CD14-positive monocyte (primary cell): Measurements from ENCODE around the gene FOXP1. TPM values are rescaled to one million over a fixed set of nuclear protein-coding genes. Genes with fewer than 3 reads are reported as not detected.
A peak's percentile ranks its signal among the peaks of the same experiment; 100 is the strongest.

ENCODE experiments used
- DNase-seq, 3 donors: peaks; one replicate each; pipeline ENCODE4 v3.0.0-alpha.2; 2011 to 2022
- H2AFZ ChIP-seq: 2 replicates; pipeline ENCODE4 v1.6.0; 2012; ENCODE audit warnings: mild to moderate bottlenecking, low read depth, low read length, inconsistent platforms; ENCODE audit not compliant: insufficient read depth, poor library complexity, severe bottlenecking
- H3K27ac ChIP-seq, 2 donors: 1 replicate in 1 of 2; 2 replicates in 1 of 2; pipeline ENCODE4 v1.5.1; 2012 to 2013; ENCODE audit warnings: low read length in 2 of 2, control low read depth in 1 of 2, inconsistent platforms in 1 of 2, low read depth in 1 of 2, mild to moderate bottlenecking in 1 of 2
- H3K27me3 ChIP-seq, 2 donors: one replicate each; pipeline versions ENCODE4 v1.6.0 to v1.6.1; 2011 to 2013; ENCODE audit warnings: low read length in 2 of 2; ENCODE audit not compliant: control insufficient read depth in 2 of 2, insufficient read depth in 2 of 2
- H3K36me3 ChIP-seq, 2 donors: replicated peaks in 1 of 2; 1 replicate in 1 of 2; 2 replicates in 1 of 2; pipeline versions ENCODE4 v1.5.1 to v1.6.1; 2012 to 2013; ENCODE audit warnings: low read length in 2 of 2, control low read depth in 1 of 2, inconsistent platforms in 1 of 2, mild to moderate bottlenecking in 1 of 2; ENCODE audit not compliant: insufficient read depth in 2 of 2, control insufficient read depth in 1 of 2
- H3K4me1 ChIP-seq, 2 donors: 1 replicate in 1 of 2; 2 replicates in 1 of 2; pipeline versions ENCODE4 v1.5.1 to v1.6.1; 2012 to 2013; ENCODE audit warnings: low read length in 2 of 2, control low read depth in 1 of 2, inconsistent platforms in 1 of 2, mild to moderate bottlenecking in 1 of 2, moderate library complexity in 1 of 2; ENCODE audit not compliant: insufficient read depth in 2 of 2, control insufficient read depth in 1 of 2
- H3K4me2 ChIP-seq: replicated peaks from 2 replicates; pipeline ENCODE3; 2012; ENCODE audit warnings: low read length, moderate library complexity, mild to moderate bottlenecking; ENCODE audit not compliant: poor library complexity, severe bottlenecking; ENCODE audit errors: extremely low read depth
- H3K4me3 ChIP-seq, 3 experiments: fragments of 200-600 bp in 1 of 3; sonication (generic) in 1 of 3; replicated peaks in 1 of 3; 1 replicate in 2 of 3; 2 replicates in 1 of 3; pipeline ENCODE4 v1.5.1; 2011 to 2013; ENCODE audit warnings: low read length in 3 of 3, mild to moderate bottlenecking in 3 of 3, control low read depth in 2 of 3, low read depth in 2 of 3, inconsistent platforms in 1 of 3, moderate library complexity in 1 of 3
- H3K79me2 ChIP-seq: 2 replicates; pipeline ENCODE4 v1.6.0; 2012; ENCODE audit warnings: mild to moderate bottlenecking, control low read depth, inconsistent platforms, low read length, moderate library complexity; ENCODE audit not compliant: insufficient read depth
- H3K9ac ChIP-seq: 2 replicates; pipeline ENCODE4 v1.6.0; 2017; ENCODE audit warnings: low read length, mild to moderate bottlenecking; ENCODE audit not compliant: insufficient read depth, poor library complexity, severe bottlenecking
- H3K9me3 ChIP-seq, 2 donors: replicated peaks in 1 of 2; 1 replicate in 1 of 2; 2 replicates in 1 of 2; pipeline versions ENCODE4 v1.5.1 to v1.6.1; 2012 to 2013; ENCODE audit warnings: low read length in 2 of 2, control low read depth in 1 of 2; ENCODE audit not compliant: control insufficient read depth in 1 of 2, insufficient read depth in 1 of 2
- H4K20me1 ChIP-seq: 2 replicates; pipeline ENCODE4 v1.6.0; 2012; ENCODE audit warnings: mild to moderate bottlenecking, low read length, control low read depth, moderate library complexity; ENCODE audit not compliant: insufficient read depth
- H3K27ac Mint-ChIP-seq, 7 donors: one replicate each; pipeline ENCODE4 v1.8.0; 2020; ENCODE audit warnings: mild to moderate bottlenecking in 7 of 7, mixed read lengths in 7 of 7, moderate library complexity in 6 of 7, inconsistent platforms in 2 of 7
- H3K27me3 Mint-ChIP-seq, 3 donors: one replicate each; pipeline ENCODE4 v1.8.0; 2021 to 2022; ENCODE audit warnings: low read depth in 3 of 3, mild to moderate bottlenecking in 3 of 3, mixed read lengths in 3 of 3, moderate library complexity in 3 of 3, inconsistent platforms in 1 of 3
- H3K36me3 Mint-ChIP-seq, 2 donors: one replicate each; pipeline ENCODE4 v1.8.0; 2020; ENCODE audit warnings: mixed read lengths in 2 of 2, inconsistent platforms in 1 of 2, mild to moderate bottlenecking in 1 of 2
- H3K4me1 Mint-ChIP-seq: one replicate; pipeline ENCODE4 v1.8.0; 2020; ENCODE audit warnings: mild to moderate bottlenecking, mixed read lengths
- H3K4me3 Mint-ChIP-seq, 2 donors: one replicate each; pipeline ENCODE4 v1.8.0; 2020; ENCODE audit warnings: mild to moderate bottlenecking in 2 of 2, mixed read lengths in 2 of 2, moderate library complexity in 1 of 2
- H3K9me3 Mint-ChIP-seq, 7 donors: one replicate each; pipeline ENCODE4 v1.8.0; 2020 to 2022; ENCODE audit warnings: mixed read lengths in 7 of 7, mild to moderate bottlenecking in 6 of 7, moderate library complexity in 6 of 7, inconsistent platforms in 2 of 7
- WGBS: methylation state at CpG from one replicate; pipeline ENCODE4 v1.1.5; 2013; ENCODE audit warnings: missing lambda C conversion rate; ENCODE audit not compliant: insufficient coverage; 5-methylcytosine and 5-hydroxymethylcytosine counted together
- intact Hi-C, 2 donors: fragments of 100-400 bp; cut with micrococcal nuclease; formaldehyde crosslinking; loops; one replicate each; pipeline versions ENCODE4 v1.15.0 to v1.15.1; 2023
- polyA plus RNA-seq, 3 donors: library from polyadenylated mRNA; depleted of rRNA in 1 of 3; unstranded in 2 of 3; stranded (reverse) in 1 of 3; fragments of 300-500 nt in 2 of 3; fragments of >200 nt in 1 of 3; fragmentation: Illumina TruSeq in 2 of 3; gene quantifications; 1 replicate in 2 of 3; 2 replicates in 1 of 3; pipeline ENCODE4 v1.2.3, GENCODE V29; 2012 to 2021
- TF ChIP-seq, protein P1 (sequence below): fragments of 200-600 bp; IDR thresholded peaks from one replicate; pipeline ENCODE4 v1.8.0; 2022; ENCODE audit warnings: antibody characterized with exemption, mild to moderate bottlenecking

FOXP1 gene
- polyA plus RNA-seq, 3 donors = 25.7 to 42.6 (median 27.8) TPM

DNA sequence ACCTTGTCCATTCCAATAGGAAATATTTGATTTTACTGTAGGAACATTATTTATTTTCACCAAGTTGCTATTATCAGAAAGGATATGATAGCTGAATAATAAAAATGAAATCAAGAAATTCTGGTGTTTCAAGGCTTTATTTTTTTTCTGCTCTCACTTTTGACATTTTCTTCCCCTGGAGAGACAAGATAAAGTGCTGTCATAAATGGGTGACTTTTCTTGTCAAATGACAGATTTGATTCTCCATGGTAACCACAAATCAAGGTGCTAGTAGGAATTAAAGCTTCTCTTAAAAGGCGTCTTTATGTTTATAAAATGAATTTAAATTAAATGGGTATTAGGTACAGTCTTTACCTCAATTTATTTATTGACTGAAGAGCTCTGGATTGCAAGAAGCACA is 124.6 kb downstream of the FOXP1 start:
- intact Hi-C loops = loop anchor here in 1 of 2 donors (10.0 kb wide), 1 partner anchor 106 kb away; no protein-coding TSS in a partner anchor
- Histone ChIP-seq H3K9ac (no peak overlapping the region), H3K4me3 (no peak overlapping the region), H4K20me1 (peaks cover 12% of the 10 kb centered on the region), H3K4me2 (no peak overlapping the region), H3K4me1 (peaks cover 38 to 40% of the 10 kb centered on the region in 2 donors), H3K9me3 (no peaks in the 10 kb centered on the region), H3K27me3 (no peaks in the 10 kb centered on the region), H3K79me2 (peaks cover 94% of the 10 kb centered on the region), H2AFZ (no peak overlapping the region), H3K27ac (no peak overlapping the region), H3K36me3 (no peaks in the 10 kb centered on the region)
- Mint-ChIP-seq H3K36me3 (peaks cover 19 to 25% of the 10 kb centered on the region in 2 donors), H3K4me1 (peaks cover 61% of the 10 kb centered on the region), H3K4me3 (no peak overlapping the region), H3K27ac (no peak overlapping the region), H3K27me3 (peaks cover 0 to 3% (median 0%) of the 10 kb centered on the region in 3 donors), H3K9me3 (peaks cover 0 to 5% (median 0%) of the 10 kb centered on the region in 7 donors)
- no CpG with 5 or more reads among the region's 1 CpG for WGBS
- no peak for DNase-seq
- TF ChIP-seq, protein P1, sequence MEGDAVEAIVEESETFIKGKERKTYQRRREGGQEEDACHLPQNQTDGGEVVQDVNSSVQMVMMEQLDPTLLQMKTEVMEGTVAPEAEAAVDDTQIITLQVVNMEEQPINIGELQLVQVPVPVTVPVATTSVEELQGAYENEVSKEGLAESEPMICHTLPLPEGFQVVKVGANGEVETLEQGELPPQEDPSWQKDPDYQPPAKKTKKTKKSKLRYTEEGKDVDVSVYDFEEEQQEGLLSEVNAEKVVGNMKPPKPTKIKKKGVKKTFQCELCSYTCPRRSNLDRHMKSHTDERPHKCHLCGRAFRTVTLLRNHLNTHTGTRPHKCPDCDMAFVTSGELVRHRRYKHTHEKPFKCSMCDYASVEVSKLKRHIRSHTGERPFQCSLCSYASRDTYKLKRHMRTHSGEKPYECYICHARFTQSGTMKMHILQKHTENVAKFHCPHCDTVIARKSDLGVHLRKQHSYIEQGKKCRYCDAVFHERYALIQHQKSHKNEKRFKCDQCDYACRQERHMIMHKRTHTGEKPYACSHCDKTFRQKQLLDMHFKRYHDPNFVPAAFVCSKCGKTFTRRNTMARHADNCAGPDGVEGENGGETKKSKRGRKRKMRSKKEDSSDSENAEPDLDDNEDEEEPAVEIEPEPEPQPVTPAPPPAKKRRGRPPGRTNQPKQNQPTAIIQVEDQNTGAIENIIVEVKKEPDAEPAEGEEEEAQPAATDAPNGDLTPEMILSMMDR = no peak

DNA sequence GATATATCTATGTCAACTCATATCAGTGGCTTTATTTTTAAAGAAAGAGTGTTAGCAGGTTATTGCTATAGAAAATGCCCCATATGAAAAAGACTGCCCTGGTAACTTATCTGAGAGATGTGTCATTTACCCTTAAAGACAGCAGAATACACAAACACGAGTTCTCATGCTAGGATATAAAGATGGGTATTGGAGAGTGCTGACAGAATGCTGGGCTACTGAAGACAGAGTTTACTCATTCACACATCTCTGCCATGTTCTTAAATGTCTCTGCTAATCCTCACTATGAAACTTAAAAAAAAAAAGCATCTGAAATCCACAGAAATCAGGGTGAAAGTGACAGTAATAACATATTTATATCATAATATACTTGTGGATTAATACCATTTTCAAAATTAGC is 126.7 kb downstream of the FOXP1 start:
- Mint-ChIP-seq H3K4me3 (no peak overlapping the region), H3K27me3 (peaks cover 0 to 3% (median 0%) of the 10 kb centered on the region in 3 donors), H3K36me3 (peaks cover 12 to 17% of the 10 kb centered on the region in 2 donors), H3K27ac (peak overlapping the region in 6 of 7 donors; percentile 20 to 94 (median 88)), H3K4me1 (peaks cover 66% of the 10 kb centered on the region), H3K9me3 (peaks cover 0 to 3% (median 0%) of the 10 kb centered on the region in 7 donors)
- H3K27ac ChIP-seq = peak overlapping the region in 1 of 2 donors; percentile 80
- no peaks in the 10 kb centered on the region for H3K9me3 ChIP-seq
- H3K9ac ChIP-seq = no peak overlapping the region
- H2AFZ ChIP-seq = no peak overlapping the region
- TF ChIP-seq, protein P1 = no peak
- DNase-seq = no peak
- H3K27me3 ChIP-seq = no peaks in the 10 kb centered on the region
- peaks cover 97% of the 10 kb centered on the region for H3K79me2 ChIP-seq
- intact Hi-C loops = loop anchor here in 1 of 2 donors (10.0 kb wide), 1 partner anchor 108 kb away; no protein-coding TSS in a partner anchor
- peak overlapping the region in 1 of 3 experiments; percentile 58 for H3K4me3 ChIP-seq
- H4K20me1 ChIP-seq = peaks cover 5% of the 10 kb centered on the region
- WGBS = no CpG with 5 or more reads among the region's 1 CpG
- H3K4me2 ChIP-seq = peak overlapping the region; percentile 68
- peaks cover 34 to 35% of the 10 kb centered on the region in 2 donors for H3K4me1 ChIP-seq
- no peaks in the 10 kb centered on the region for H3K36me3 ChIP-seq
